ENCODE results near the gene INTS2.
"Not testable (repeated sequence)": the region's sequence is repeated elsewhere in the genome, so short reads cannot be mapped to it uniquely, and the experiment has no call there.

INTS2 gene

GRCh38 chr17:61848247-61848646 is 79.5 kb downstream of the INTS2 start:
- DNase-seq (ENCODE audit: low read depth, low spot score), result no peak

GRCh38 chr17:61847659-61848058 is 80.1 kb downstream of the INTS2 start:
- DNase-seq (ENCODE audit: low read depth, low spot score), result no peak

- DNase-seq (ENCODE audit: low read depth, low spot score), result no peak
These were observed 80.9 kb downstream of the INTS2 start for GRCh38 chr17:61846761-61847375.

- DNase-seq (ENCODE audit: low read depth, low spot score), result no peak
These were observed 81.7 kb downstream of the INTS2 start for GRCh38 chr17:61846088-61846487.

GRCh38 chr17:61843435-61843834 is 84.3 kb downstream of the INTS2 start:
- no peak for DNase-seq (ENCODE audit: low read depth, low spot score)

- DNase-seq (ENCODE audit: low read depth, low spot score), result no peak
These were observed 84.9 kb downstream of the INTS2 start for GRCh38 chr17:61842899-61843298.

- DNase-seq (ENCODE audit: low read depth, low spot score), result no peak
These were observed 88.4 kb downstream of the INTS2 start for GRCh38 chr17:61839300-61839786.

GRCh38 chr17:61837175-61838051 is 90.4 kb downstream of the INTS2 start:
- DNase-seq (ENCODE audit: low read depth, low spot score), result peak; percentile 78

- no peak for DNase-seq (ENCODE audit: low read depth, low spot score)
These were observed 91.3 kb downstream of the INTS2 start for GRCh38 chr17:61836266-61837174.

GRCh38 chr17:61835606-61836005 is 92.2 kb downstream of the INTS2 start:
- DNase-seq (ENCODE audit: low read depth, low spot score), result no peak

- no peak for DNase-seq (ENCODE audit: low read depth, low spot score)
These were observed 93.2 kb downstream of the INTS2 start for GRCh38 chr17:61834610-61835009.

GRCh38 chr17:61833536-61834193 is 94.1 kb downstream of the INTS2 start:
- peak; percentile 56 for DNase-seq (ENCODE audit: low read depth, low spot score)

GRCh38 chr17:61832463-61832862 is 95.3 kb downstream of the INTS2 start:
- DNase-seq (ENCODE audit: low read depth, low spot score), result no peak

- no peak for DNase-seq (ENCODE audit: low read depth, low spot score)
These were observed 96.7 kb downstream of the INTS2 start for GRCh38 chr17:61831099-61831498.

- no peak for DNase-seq (ENCODE audit: low read depth, low spot score)
These were observed 99.1 kb downstream of the INTS2 start for GRCh38 chr17:61828694-61829093.

- no peak for DNase-seq (ENCODE audit: low read depth, low spot score)
These were observed 100.0 kb downstream of the INTS2 start for GRCh38 chr17:61827649-61828395.

GRCh38 chr17:61826866-61827265 is 100.9 kb downstream of the INTS2 start:
- not testable (repeated sequence) for DNase-seq (ENCODE audit: low read depth, low spot score)

- DNase-seq (ENCODE audit: low read depth, low spot score), result not testable (repeated sequence)
These were observed 101.6 kb downstream of the INTS2 start for GRCh38 chr17:61826198-61826597.

GRCh38 chr17:61825448-61826137 is 102.2 kb downstream of the INTS2 start:
- no peak for DNase-seq (ENCODE audit: low read depth, low spot score)

Measured in astrocyte of the hippocampus (primary cell).